Esophagus squamous epithelium (tissue), 4 donors: ENCODE results near the gene SEMA5A.

Experiments used
- POLR2A ChIP-seq, 4 donors: fragments of 450-650 bp; IDR thresholded peaks; one replicate each; pipeline ENCODE4 v1.6.1; 2017; ENCODE audit warnings: antibody characterized with exemption in 4 of 4, mild to moderate bottlenecking in 4 of 4, moderate library complexity in 3 of 4
- TF ChIP-seq, protein P1 (sequence below), 6 experiments: fragments of 450-650 bp in 4 of 6; fragments of 200-600 bp in 2 of 6; sonication (generic) in 2 of 6; IDR thresholded peaks; one replicate each; pipeline ENCODE4 v1.5.1; 2016 to 2019; ENCODE audit warnings: antibody characterized with exemption in 6 of 6, mild to moderate bottlenecking in 4 of 6, moderate library complexity in 4 of 6

- no peak for TF ChIP-seq POLR2A (IDR thresholded peaks at IDR 0.05)
- TF ChIP-seq, protein P1, sequence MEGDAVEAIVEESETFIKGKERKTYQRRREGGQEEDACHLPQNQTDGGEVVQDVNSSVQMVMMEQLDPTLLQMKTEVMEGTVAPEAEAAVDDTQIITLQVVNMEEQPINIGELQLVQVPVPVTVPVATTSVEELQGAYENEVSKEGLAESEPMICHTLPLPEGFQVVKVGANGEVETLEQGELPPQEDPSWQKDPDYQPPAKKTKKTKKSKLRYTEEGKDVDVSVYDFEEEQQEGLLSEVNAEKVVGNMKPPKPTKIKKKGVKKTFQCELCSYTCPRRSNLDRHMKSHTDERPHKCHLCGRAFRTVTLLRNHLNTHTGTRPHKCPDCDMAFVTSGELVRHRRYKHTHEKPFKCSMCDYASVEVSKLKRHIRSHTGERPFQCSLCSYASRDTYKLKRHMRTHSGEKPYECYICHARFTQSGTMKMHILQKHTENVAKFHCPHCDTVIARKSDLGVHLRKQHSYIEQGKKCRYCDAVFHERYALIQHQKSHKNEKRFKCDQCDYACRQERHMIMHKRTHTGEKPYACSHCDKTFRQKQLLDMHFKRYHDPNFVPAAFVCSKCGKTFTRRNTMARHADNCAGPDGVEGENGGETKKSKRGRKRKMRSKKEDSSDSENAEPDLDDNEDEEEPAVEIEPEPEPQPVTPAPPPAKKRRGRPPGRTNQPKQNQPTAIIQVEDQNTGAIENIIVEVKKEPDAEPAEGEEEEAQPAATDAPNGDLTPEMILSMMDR (IDR thresholded peaks at IDR 0.05) = no peak
These were observed 63.5 kb downstream of the SEMA5A start for GRCh38 chr5:9482381-9482780.
